OCI-LY7 (cell line): ENCODE data around the gene PGA4. TPM values are rescaled to one million over a fixed set of nuclear protein-coding genes. Genes with fewer than 3 reads are reported as not detected.

Experiments used
- BruUV-seq: library from RNA; stranded (reverse); fragments of 400-500 nt; replicated peaks from 2 replicates; lab custom pipeline; 2021; lab: Mats Ljungman, UMichigan
- CTCF ChIA-PET: fragments of 300-600 bp; sonication (Branson Sonifier 250); formaldehyde crosslinking; loops from one replicate; lab custom pipeline; 2022; ENCODE audit warnings: antibody characterized with exemption; ENCODE audit not compliant: unreplicated experiment; lab: Charles Lee
- POLR2A ChIA-PET: fragments of 300-600 bp; sonication (Branson Sonifier 250); formaldehyde crosslinking; loops from one replicate; lab custom pipeline; 2022; ENCODE audit warnings: antibody characterized with exemption; lab: Charles Lee
- DNase-seq: peaks from one replicate; pipeline ENCODE4 v3.0.0-alpha.2; 2015; ENCODE audit warnings: low spot score
- H2AFZ ChIP-seq: fragments of 200-600 bp; sonication (generic), shearing (Covaris generic); 2 replicates; pipeline ENCODE4 v1.6.1; 2014; ENCODE audit warnings: mild to moderate bottlenecking, antibody characterized with exemption, low read length, moderate library complexity
- H3K27ac ChIP-seq: fragments of 200-600 bp; sonication (generic); 2 replicates; pipeline ENCODE4 v1.5.1; 2014; ENCODE audit warnings: mixed run types, low read depth, mild to moderate bottlenecking, moderate library complexity, low read length, inconsistent platforms; ENCODE audit not compliant: poor library complexity, severe bottlenecking
- H3K36me3 ChIP-seq: fragments of 200-600 bp; sonication (generic); 2 replicates; pipeline ENCODE4 v1.6.1; 2014; ENCODE audit warnings: mild to moderate bottlenecking, antibody characterized with exemption, low read length, moderate library complexity, mixed read lengths; ENCODE audit not compliant: insufficient read depth
- H3K4me1 ChIP-seq: fragments of 200-600 bp; sonication (generic); 2 replicates; pipeline ENCODE4 v1.5.1; 2014; ENCODE audit warnings: mild to moderate bottlenecking, low read length; ENCODE audit not compliant: insufficient read depth, poor library complexity, severe bottlenecking
- H3K4me2 ChIP-seq: fragments of 200-600 bp; sonication (generic); 2 replicates; pipeline ENCODE4 v1.6.1; 2014; ENCODE audit warnings: mild to moderate bottlenecking, low read length
- H3K4me3 ChIP-seq: fragments of 200-600 bp; sonication (generic); 2 replicates; pipeline ENCODE4 v1.5.1; 2014; ENCODE audit warnings: mild to moderate bottlenecking, low read depth, low read length; ENCODE audit not compliant: poor library complexity, severe bottlenecking
- H3K79me2 ChIP-seq: fragments of 200-600 bp; sonication (generic); 2 replicates; pipeline ENCODE4 v1.6.1; 2016; ENCODE audit warnings: low read depth, mild to moderate bottlenecking, low read length, moderate library complexity, mixed read lengths; ENCODE audit not compliant: insufficient read depth
- H3K9me2 ChIP-seq: fragments of 200-600 bp; sonication (generic); 2 replicates; pipeline ENCODE4 v1.6.1; 2016; ENCODE audit warnings: mild to moderate bottlenecking, low read length, mixed read lengths; ENCODE audit not compliant: insufficient read depth
- H3K9me3 ChIP-seq: fragments of 200-600 bp; sonication (generic); 2 replicates; pipeline ENCODE4 v1.6.1; 2014; ENCODE audit warnings: mild to moderate bottlenecking, mixed run types, low read length, mixed read lengths
- H4K20me1 ChIP-seq: fragments of 200-600 bp; sonication (generic); 2 replicates; pipeline ENCODE4 v1.6.1; 2014; ENCODE audit warnings: mild to moderate bottlenecking, antibody characterized with exemption, low read length, moderate library complexity, mixed read lengths; ENCODE audit not compliant: insufficient read depth
- EZH2phosphoT487 ChIP-seq: fragments of 200-600 bp; sonication (generic); IDR thresholded peaks from 2 replicates; pipeline ENCODE4 v1.6.1; 2018; ENCODE audit warnings: low read depth, borderline replicate concordance, mild to moderate bottlenecking, mixed run types, antibody characterized with exemption, low read length, moderate library complexity, mixed read lengths
- intact Hi-C: fragments of 100-400 bp; cut with micrococcal nuclease; formaldehyde crosslinking; loops from one replicate; pipeline ENCODE4 v1.10.0; 2022; ENCODE audit not compliant: unreplicated experiment
- total RNA-seq, 2 experiments: library from RNA; depleted of rRNA in 1 of 2; stranded (reverse); fragments of >200 nt in 1 of 2; shearing (Covaris generic) in 1 of 2; gene quantifications; 2 replicates each; pipeline ENCODE4 v1.2.3, GENCODE V29; 2014 to 2022
- TF ChIP-seq, protein P1 (sequence below): fragments of 200-600 bp; sonication (generic); conservative IDR thresholded peaks from 2 replicates; pipeline ENCODE4 v1.5.1; 2014; ENCODE audit warnings: mild to moderate bottlenecking, antibody characterized with exemption, low read length, moderate library complexity, mixed read lengths

The PGA4 gene
- total RNA-seq, 2 experiments from 2014 or later, result not detected

DNA sequence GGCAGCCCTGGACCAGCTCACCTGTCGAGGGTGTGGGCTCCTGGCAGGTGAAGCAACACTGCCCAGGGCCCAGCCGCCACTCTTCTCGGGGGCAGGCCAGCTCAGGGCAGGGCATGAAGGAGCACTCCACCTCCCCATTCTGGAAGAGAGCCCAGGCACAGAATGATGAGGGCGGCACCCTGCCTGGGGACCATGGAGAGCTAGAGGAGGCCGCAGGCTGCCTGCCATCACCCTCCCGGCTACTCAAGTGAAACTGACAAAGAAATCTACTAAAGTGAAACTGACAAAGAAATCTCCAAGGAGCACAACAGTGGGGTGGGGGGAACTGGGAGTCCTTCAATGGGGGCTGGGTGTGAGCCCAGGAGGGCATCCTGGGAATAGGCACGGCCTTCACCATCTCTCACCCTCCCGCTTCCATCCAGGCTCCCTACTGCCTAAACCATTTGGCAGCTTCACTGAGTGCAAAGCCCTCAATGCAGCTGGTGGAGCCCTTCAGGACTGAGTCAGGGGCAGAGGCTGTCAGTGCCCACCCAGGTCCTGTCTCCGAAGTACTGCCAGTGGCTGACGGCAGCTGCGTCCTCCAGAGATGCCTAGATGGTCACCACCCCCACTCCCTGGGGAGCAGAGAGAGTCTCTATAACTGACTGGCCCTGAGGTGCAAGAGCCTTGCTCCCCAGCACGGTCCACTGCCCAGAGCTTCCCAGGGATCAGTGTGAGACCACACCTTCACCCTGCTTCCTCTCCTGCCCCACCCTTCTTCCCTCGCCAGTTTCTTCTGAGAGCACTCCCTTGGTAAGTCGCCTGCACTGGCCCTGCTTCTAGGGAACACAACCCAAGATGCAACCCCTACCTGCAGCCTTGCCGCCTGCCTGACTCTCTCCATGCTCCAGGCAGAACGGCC lies 51.3 kb downstream of the PGA4 start:
- CTCF ChIA-PET, result no interaction called here
- no peak for DNase-seq

GRCh38 chr11:61274084-61274483 lies 51.9 kb downstream of the PGA4 start:
- no peak overlapping the region for H3K4me3 ChIP-seq
- no peaks in the 10 kb centered on the region for H3K79me2 ChIP-seq
- no peak for DNase-seq
- H3K27ac ChIP-seq, result no peak overlapping the region
- BruUV-seq, result no TSS peak
- H3K9me3 ChIP-seq, result no peaks in the 10 kb centered on the region
- TF ChIP-seq EZH2phosphoT487, result no peak
- TF ChIP-seq, protein P1, sequence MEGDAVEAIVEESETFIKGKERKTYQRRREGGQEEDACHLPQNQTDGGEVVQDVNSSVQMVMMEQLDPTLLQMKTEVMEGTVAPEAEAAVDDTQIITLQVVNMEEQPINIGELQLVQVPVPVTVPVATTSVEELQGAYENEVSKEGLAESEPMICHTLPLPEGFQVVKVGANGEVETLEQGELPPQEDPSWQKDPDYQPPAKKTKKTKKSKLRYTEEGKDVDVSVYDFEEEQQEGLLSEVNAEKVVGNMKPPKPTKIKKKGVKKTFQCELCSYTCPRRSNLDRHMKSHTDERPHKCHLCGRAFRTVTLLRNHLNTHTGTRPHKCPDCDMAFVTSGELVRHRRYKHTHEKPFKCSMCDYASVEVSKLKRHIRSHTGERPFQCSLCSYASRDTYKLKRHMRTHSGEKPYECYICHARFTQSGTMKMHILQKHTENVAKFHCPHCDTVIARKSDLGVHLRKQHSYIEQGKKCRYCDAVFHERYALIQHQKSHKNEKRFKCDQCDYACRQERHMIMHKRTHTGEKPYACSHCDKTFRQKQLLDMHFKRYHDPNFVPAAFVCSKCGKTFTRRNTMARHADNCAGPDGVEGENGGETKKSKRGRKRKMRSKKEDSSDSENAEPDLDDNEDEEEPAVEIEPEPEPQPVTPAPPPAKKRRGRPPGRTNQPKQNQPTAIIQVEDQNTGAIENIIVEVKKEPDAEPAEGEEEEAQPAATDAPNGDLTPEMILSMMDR, result no peak
- intact Hi-C loops, result no loop called here
- ChIA-PET POLR2A (no interaction called here), CTCF (no interaction called here)
- no peaks in the 10 kb centered on the region for H4K20me1 ChIP-seq
- H3K36me3 ChIP-seq, result no peaks in the 10 kb centered on the region
- no peak overlapping the region for H2AFZ ChIP-seq
- H3K9me2 ChIP-seq, result no peaks in the 10 kb centered on the region
- no peaks in the 10 kb centered on the region for H3K4me1 ChIP-seq
- H3K4me2 ChIP-seq, result no peak overlapping the region

More for the DNA sequence above, 51.3 kb downstream of the PGA4 start:
- Histone ChIP-seq H3K36me3 (no peaks in the 10 kb centered on the region), H3K9me3 (no peaks in the 10 kb centered on the region), H3K9me2 (no peaks in the 10 kb centered on the region), H4K20me1 (no peaks in the 10 kb centered on the region), H3K79me2 (no peaks in the 10 kb centered on the region), H3K4me2 (no peak overlapping the region), H3K4me3 (no peak overlapping the region), H2AFZ (no peak overlapping the region), H3K4me1 (no peaks in the 10 kb centered on the region), H3K27ac (no peak overlapping the region)
- no TSS peak for BruUV-seq
- POLR2A ChIA-PET, result interaction anchor here (0.7 kb wide), 1 partner anchor 17 kb away, joined by 3 read pairs; no protein-coding TSS in a partner anchor
- intact Hi-C loops, result no loop called here
- TF ChIP-seq, protein P1, result no peak
- TF ChIP-seq EZH2phosphoT487, result no peak

- Histone ChIP-seq H4K20me1 (no peaks in the 10 kb centered on the region), H2AFZ (no peak overlapping the region), H3K27ac (no peak overlapping the region), H3K4me1 (no peaks in the 10 kb centered on the region), H3K9me2 (no peaks in the 10 kb centered on the region), H3K36me3 (no peaks in the 10 kb centered on the region), H3K79me2 (no peaks in the 10 kb centered on the region), H3K4me3 (no peak overlapping the region), H3K4me2 (no peak overlapping the region), H3K9me3 (no peaks in the 10 kb centered on the region)
- DNase-seq, result no peak
- POLR2A ChIA-PET, result no interaction called here
- no TSS peak for BruUV-seq
- CTCF ChIA-PET, result no interaction called here
- TF ChIP-seq EZH2phosphoT487, result no peak
- TF ChIP-seq, protein P1, result 0 out of 2 replicates have a peak, but pooled peaks have one; percentile 19
- intact Hi-C loops, result no loop called here
These were observed 53.0 kb downstream of the PGA4 start for GRCh38 chr11:61275191-61275590.
